ENCODE data around the gene TUBGCP6. TPM values are rescaled to one million over a fixed set of nuclear protein-coding genes. Genes with fewer than 3 reads are reported as not detected.

Gene TUBGCP6
- total RNA-seq, 2 experiments from 2014 or later: 62.9 to 71.4 TPM

- POLR2A ChIA-PET: no interaction called here
- H3K4me3 Mint-ChIP-seq: peak overlapping the region; percentile 83
- no peak for DNase-seq
- H3K9me3 Mint-ChIP-seq: no peaks in the 10 kb centered on the region
- no peak overlapping the region for H3K27ac Mint-ChIP-seq
- CTCF ChIA-PET: interaction anchor here (0.5 to 1.7 kb wide), 3 partner anchors 276 to 341 kb away, joined by 3 to 4 read pairs (median 3); partner anchors contain the start of gene SCO2
- peaks cover 9% of the 10 kb centered on the region for H3K36me3 Mint-ChIP-seq (ENCODE audit: low read depth)
- H3K27me3 Mint-ChIP-seq: no peaks in the 10 kb centered on the region
- H3K4me1 Mint-ChIP-seq: peaks cover 26% of the 10 kb centered on the region
Observed at GRCh38 chr22:50249341-50250248, 4.8 kb upstream of the TUBGCP6 start.

- H3K4me1 Mint-ChIP-seq: peaks cover 28% of the 10 kb centered on the region
Observed at GRCh38 chr22:50248196-50249081, 3.6 kb upstream of the TUBGCP6 start.

GRCh38 chr22:50247748-50248147 lies 2.9 kb upstream of the TUBGCP6 start:
- Mint-ChIP-seq H3K36me3 (ENCODE audit: low read depth) (peaks cover 9% of the 10 kb centered on the region), H3K27me3 (no peaks in the 10 kb centered on the region), H3K27ac (peak overlapping the region; percentile 75), H3K4me3 (peak overlapping the region; percentile 22), H3K4me1 (peaks cover 29% of the 10 kb centered on the region), H3K9me3 (no peaks in the 10 kb centered on the region)
- CTCF ChIA-PET: interaction anchor here (1.1 kb wide), 1 partner anchor 95 kb away, joined by 4 read pairs; no protein-coding TSS in a partner anchor
- POLR2A ChIA-PET: no interaction called here
- DNase-seq: peak; percentile 70

More at GRCh38 chr22:50248196-50249081, 3.6 kb upstream of the TUBGCP6 start:
- CTCF ChIA-PET: interaction anchor here (0.5 to 1.0 kb wide), 2 partner anchors 277 to 342 kb away, joined by 3 read pairs; partner anchors contain the start of gene SCO2
- no peaks in the 10 kb centered on the region for H3K9me3 Mint-ChIP-seq
- no peak for DNase-seq
- H3K36me3 Mint-ChIP-seq (ENCODE audit: low read depth): peaks cover 9% of the 10 kb centered on the region
- no peaks in the 10 kb centered on the region for H3K27me3 Mint-ChIP-seq
- no peak overlapping the region for H3K4me3 Mint-ChIP-seq
- no peak overlapping the region for H3K27ac Mint-ChIP-seq
- POLR2A ChIA-PET: no interaction called here

GRCh38 chr22:50246242-50247175 lies 1.7 kb upstream of the TUBGCP6 start:
- DNase-seq: no peak
- peak overlapping the region; percentile 100 for H3K4me3 Mint-ChIP-seq
- CTCF ChIA-PET: interaction anchor here (0.6 to 1.1 kb wide), 3 partner anchors 35 to 96 kb away, joined by 3 to 5 read pairs (median 4); no protein-coding TSS in a partner anchor
- no peaks in the 10 kb centered on the region for H3K9me3 Mint-ChIP-seq
- H3K36me3 Mint-ChIP-seq (ENCODE audit: low read depth): peaks cover 13% of the 10 kb centered on the region
- peak overlapping the region; percentile 73 for H3K27ac Mint-ChIP-seq
- H3K4me1 Mint-ChIP-seq: peaks cover 37% of the 10 kb centered on the region
- H3K27me3 Mint-ChIP-seq: no peaks in the 10 kb centered on the region
- POLR2A ChIA-PET: no interaction called here

- CTCF ChIA-PET: interaction anchor here (2.0 kb wide), 1 partner anchor 31 kb away, joined by 6 read pairs; no protein-coding TSS in a partner anchor
- H3K4me1 Mint-ChIP-seq: peaks cover 40% of the 10 kb centered on the region
- H3K36me3 Mint-ChIP-seq (ENCODE audit: low read depth): peaks cover 13% of the 10 kb centered on the region
- DNase-seq: no peak
- POLR2A ChIA-PET: interaction anchor here (0.5 kb wide), 1 partner anchor 393 kb away, joined by 3 read pairs; no protein-coding TSS in a partner anchor
- peak overlapping the region; percentile 100 for H3K27ac Mint-ChIP-seq
- H3K9me3 Mint-ChIP-seq: no peaks in the 10 kb centered on the region
- no peaks in the 10 kb centered on the region for H3K27me3 Mint-ChIP-seq
- peak overlapping the region; percentile 100 for H3K4me3 Mint-ChIP-seq
Observed at GRCh38 chr22:50245214-50246072, 620 bp upstream of the TUBGCP6 start.

- CTCF ChIA-PET: interaction anchor here (0.6 to 2.0 kb wide), 7 partner anchors 33 to 319 kb away, joined by 3 to 6 read pairs (median 3); partner anchors contain the start of gene SYCE3
- Mint-ChIP-seq H3K4me1 (peaks cover 35% of the 10 kb centered on the region), H3K27ac (peak overlapping the region; percentile 100), H3K4me3 (peak overlapping the region; percentile 100), H3K9me3 (no peaks in the 10 kb centered on the region), H3K27me3 (no peaks in the 10 kb centered on the region), H3K36me3 (ENCODE audit: low read depth) (peaks cover 13% of the 10 kb centered on the region)
- POLR2A ChIA-PET: interaction anchor here (0.6 kb wide), 1 partner anchor 376 kb away, joined by 5 read pairs; no protein-coding TSS in a partner anchor
- peak; percentile 29 for DNase-seq
Observed at GRCh38 chr22:50243685-50244419, 971 bp downstream of the TUBGCP6 start.

- CTCF ChIA-PET: interaction anchor here (0.7 to 2.0 kb wide), 7 partner anchors 9 to 254 kb away, joined by 4 to 7 read pairs (median 5); partner anchors contain the start of gene HDAC10
- DNase-seq: no peak
- H3K4me3 Mint-ChIP-seq: peak overlapping the region; percentile 100
- peaks cover 16% of the 10 kb centered on the region for H3K36me3 Mint-ChIP-seq (ENCODE audit: low read depth)
- no peaks in the 10 kb centered on the region for H3K9me3 Mint-ChIP-seq
- peaks cover 32% of the 10 kb centered on the region for H3K4me1 Mint-ChIP-seq
- POLR2A ChIA-PET: no interaction called here
- peak overlapping the region; percentile 100 for H3K27ac Mint-ChIP-seq
- no peaks in the 10 kb centered on the region for H3K27me3 Mint-ChIP-seq
Observed at GRCh38 chr22:50242406-50242949, 2.3 kb downstream of the TUBGCP6 start.

- ChIA-PET POLR2A (no interaction called here), CTCF (interaction anchor here (0.8 to 0.9 kb wide), 2 partner anchors 14 to 33 kb away, joined by 3 read pairs; no protein-coding TSS in a partner anchor)
- H3K9me3 Mint-ChIP-seq: no peaks in the 10 kb centered on the region
- no peak overlapping the region for H3K27ac Mint-ChIP-seq
- no peaks in the 10 kb centered on the region for H3K27me3 Mint-ChIP-seq
- peaks cover 32% of the 10 kb centered on the region for H3K36me3 Mint-ChIP-seq (ENCODE audit: low read depth)
- H3K4me1 Mint-ChIP-seq: peaks cover 30% of the 10 kb centered on the region
- DNase-seq: no peak
- no peak overlapping the region for H3K4me3 Mint-ChIP-seq
Observed at GRCh38 chr22:50238755-50239154, 6.1 kb downstream of the TUBGCP6 start.

- peaks cover 22% of the 10 kb centered on the region for H3K4me1 Mint-ChIP-seq
- H3K4me3 Mint-ChIP-seq: no peak overlapping the region
- DNase-seq: peak; percentile 27
- H3K27ac Mint-ChIP-seq: no peak overlapping the region
- ChIA-PET CTCF (interaction anchor here (0.8 to 0.9 kb wide), 2 partner anchors 9 to 32 kb away, joined by 3 to 4 read pairs; no protein-coding TSS in a partner anchor), POLR2A (no interaction called here)
- H3K36me3 Mint-ChIP-seq (ENCODE audit: low read depth): peaks cover 35% of the 10 kb centered on the region
- no peaks in the 10 kb centered on the region for H3K27me3 Mint-ChIP-seq
- H3K9me3 Mint-ChIP-seq: no peaks in the 10 kb centered on the region
Observed at GRCh38 chr22:50236731-50237409, 8.0 kb downstream of the TUBGCP6 start.

- Mint-ChIP-seq H3K9me3 (no peaks in the 10 kb centered on the region), H3K27ac (no peak overlapping the region), H3K4me1 (peaks cover 11% of the 10 kb centered on the region), H3K27me3 (no peaks in the 10 kb centered on the region), H3K4me3 (no peak overlapping the region), H3K36me3 (ENCODE audit: low read depth) (peaks cover 36% of the 10 kb centered on the region)
- DNase-seq: no peak
- ChIA-PET POLR2A (no interaction called here), CTCF (no interaction called here)
Observed at GRCh38 chr22:50233223-50233622, 11.6 kb downstream of the TUBGCP6 start.
